Measurements from ENCODE around the gene ADAR.

ADAR gene

DNA sequence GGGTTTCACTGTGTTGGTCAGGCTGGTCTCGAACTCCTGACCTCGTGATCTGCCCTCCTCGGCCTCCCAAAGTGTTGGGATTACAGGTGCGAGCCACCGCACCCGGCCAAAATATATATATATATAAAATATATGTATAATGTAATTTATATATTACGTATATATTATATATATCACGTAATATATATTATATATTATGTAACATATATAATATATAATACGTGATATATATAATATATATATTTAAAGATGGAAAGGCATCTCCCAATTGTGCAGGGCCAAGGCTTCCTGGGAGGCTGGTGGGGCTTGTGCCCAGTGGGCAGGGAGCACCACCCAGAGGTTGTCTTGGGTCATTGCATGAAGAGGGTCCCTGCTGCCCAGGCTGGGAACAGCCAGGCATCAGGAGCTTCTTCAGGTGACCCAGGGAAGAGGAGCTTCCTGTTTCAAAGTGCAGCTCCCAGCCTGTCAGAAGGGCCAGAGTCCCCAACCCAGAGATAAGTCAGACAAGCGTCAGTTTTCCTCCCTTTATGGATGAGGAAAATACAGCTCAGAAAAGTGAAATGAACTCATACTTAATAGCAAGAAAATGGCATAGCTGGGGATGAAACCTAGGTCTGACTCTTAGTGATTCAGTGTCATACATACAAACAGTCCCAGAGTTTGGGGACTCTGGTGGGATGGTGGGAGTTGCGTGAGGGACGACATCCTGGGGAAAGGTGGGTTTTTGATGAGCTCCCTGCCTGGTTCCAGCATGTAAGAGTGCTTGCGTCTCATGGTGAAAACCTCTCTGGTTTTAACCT, 61.5 kb downstream of the ADAR start:
- Histone ChIP-seq H2AK5ac (ENCODE audit: low read length) (no peak overlapping the region), H3K4ac (ENCODE audit: low read depth, low read length) (no peak overlapping the region), H4K91ac (ENCODE audit: low read depth, low read length) (no peak overlapping the region), H2BK12ac (ENCODE audit: low read length) (no peak overlapping the region), H3K4me2 (ENCODE audit: low read length) (no peak overlapping the region), H3K18ac (ENCODE audit: low read length) (no peak overlapping the region), H3K9ac (ENCODE audit: low read length) (no peak overlapping the region), H3K14ac (ENCODE audit: low read length) (no peak overlapping the region), H2BK120ac (ENCODE audit: insufficient read depth, low read length, poor library complexity) (no peak overlapping the region), H3K27me3 (ENCODE audit: insufficient read depth, low read length) (no peaks in the 10 kb centered on the region), H3K9me3 (ENCODE audit: insufficient read depth, low read depth, low read length) (peaks cover 2% of the 10 kb centered on the region), H3K4me3 (ENCODE audit: low read depth, low read length) (no peak overlapping the region), H2AFZ (ENCODE audit: insufficient read depth, low read length, poor library complexity) (no peak overlapping the region), H3K4me1 (ENCODE audit: control insufficient read depth in 1 of 2, insufficient read depth in 2 of 2, low read length in 2 of 2) (no peaks in the 10 kb centered on the region), H4K12ac (ENCODE audit: low read depth, low read length) (no peak overlapping the region), H4K8ac (ENCODE audit: low read depth, low read length) (no peak overlapping the region), H3K23ac (ENCODE audit: low read length) (no peak overlapping the region), H2BK5ac (ENCODE audit: low read depth, low read length, poor library complexity) (no peak overlapping the region), H3K79me1 (ENCODE audit: low read length) (no peaks in the 10 kb centered on the region), H3K27ac (ENCODE audit: low read depth, low read length) (no peak overlapping the region), H3K36me3 (ENCODE audit: control insufficient read depth in 1 of 2, insufficient read depth in 2 of 2, low read length in 2 of 2) (peaks cover 21 to 28% of the 10 kb centered on the region in 2 experiments), H3K79me2 (ENCODE audit: control insufficient read depth, insufficient read depth, low read length, poor library complexity) (no peaks in the 10 kb centered on the region)
- DNase-seq, result peak; percentile 43 to 69
- WGBS (ENCODE audit: extremely low coverage, insufficient coverage, insufficient read length), result no CpG with 5 or more reads among the region's 13 CpGs

DNA sequence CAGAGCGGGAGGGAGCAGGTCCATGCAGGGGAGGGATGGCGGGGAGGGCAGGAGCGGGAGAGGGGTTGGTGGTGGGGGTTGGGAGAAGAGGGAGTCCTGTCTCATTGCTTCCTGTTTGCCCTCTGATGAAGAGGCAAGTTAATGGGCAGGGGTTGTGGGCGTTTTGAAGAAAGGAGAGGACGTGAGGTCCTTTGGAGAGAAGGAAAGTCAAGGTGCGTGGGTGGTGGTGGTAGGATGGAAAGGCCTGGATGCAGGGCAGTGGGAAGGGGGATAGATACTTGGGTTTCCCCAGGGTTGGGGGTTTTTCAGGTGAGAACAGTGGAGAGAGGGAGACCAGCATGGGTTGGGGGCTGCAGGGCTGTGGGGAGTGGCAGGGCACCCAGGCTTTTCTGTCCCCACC, 66.8 kb downstream of the ADAR start:
- H3K79me1 ChIP-seq (ENCODE audit: low read length), result no peaks in the 10 kb centered on the region
- peaks cover 2% of the 10 kb centered on the region for H3K9me3 ChIP-seq (ENCODE audit: insufficient read depth, low read depth, low read length)
- H4K12ac ChIP-seq (ENCODE audit: low read depth, low read length), result no peak overlapping the region
- no peak overlapping the region for H3K4me2 ChIP-seq (ENCODE audit: low read length)
- H4K8ac ChIP-seq (ENCODE audit: low read depth, low read length), result no peak overlapping the region
- no peak overlapping the region for H3K9ac ChIP-seq (ENCODE audit: low read length)
- H3K18ac ChIP-seq (ENCODE audit: low read length), result no peak overlapping the region
- no peaks in the 10 kb centered on the region for H3K4me1 ChIP-seq (ENCODE audit: control insufficient read depth in 1 of 2, insufficient read depth in 2 of 2, low read length in 2 of 2)
- H3K27ac ChIP-seq (ENCODE audit: low read depth, low read length), result no peak overlapping the region
- H2AK5ac ChIP-seq (ENCODE audit: low read length), result no peak overlapping the region
- DNase-seq, result no peak
- H3K36me3 ChIP-seq (ENCODE audit: control insufficient read depth in 1 of 2, insufficient read depth in 2 of 2, low read length in 2 of 2), result no peaks in the 10 kb centered on the region
- H2BK5ac ChIP-seq (ENCODE audit: low read depth, low read length, poor library complexity), result no peak overlapping the region
- H4K91ac ChIP-seq (ENCODE audit: low read depth, low read length), result no peak overlapping the region
- H3K4me3 ChIP-seq (ENCODE audit: low read depth, low read length), result no peak overlapping the region
- WGBS (ENCODE audit: extremely low coverage, insufficient coverage, insufficient read length), result no CpG with 5 or more reads among the region's 6 CpGs
- H2BK120ac ChIP-seq (ENCODE audit: insufficient read depth, low read length, poor library complexity), result no peak overlapping the region
- H2AFZ ChIP-seq (ENCODE audit: insufficient read depth, low read length, poor library complexity), result no peak overlapping the region
- H3K4ac ChIP-seq (ENCODE audit: low read depth, low read length), result no peak overlapping the region
- no peaks in the 10 kb centered on the region for H3K79me2 ChIP-seq (ENCODE audit: control insufficient read depth, insufficient read depth, low read length, poor library complexity)
- H3K14ac ChIP-seq (ENCODE audit: low read length), result no peak overlapping the region
- no peak overlapping the region for H3K23ac ChIP-seq (ENCODE audit: low read length)
- H3K27me3 ChIP-seq (ENCODE audit: insufficient read depth, low read length), result no peaks in the 10 kb centered on the region
- no peak overlapping the region for H2BK12ac ChIP-seq (ENCODE audit: low read length)

DNA sequence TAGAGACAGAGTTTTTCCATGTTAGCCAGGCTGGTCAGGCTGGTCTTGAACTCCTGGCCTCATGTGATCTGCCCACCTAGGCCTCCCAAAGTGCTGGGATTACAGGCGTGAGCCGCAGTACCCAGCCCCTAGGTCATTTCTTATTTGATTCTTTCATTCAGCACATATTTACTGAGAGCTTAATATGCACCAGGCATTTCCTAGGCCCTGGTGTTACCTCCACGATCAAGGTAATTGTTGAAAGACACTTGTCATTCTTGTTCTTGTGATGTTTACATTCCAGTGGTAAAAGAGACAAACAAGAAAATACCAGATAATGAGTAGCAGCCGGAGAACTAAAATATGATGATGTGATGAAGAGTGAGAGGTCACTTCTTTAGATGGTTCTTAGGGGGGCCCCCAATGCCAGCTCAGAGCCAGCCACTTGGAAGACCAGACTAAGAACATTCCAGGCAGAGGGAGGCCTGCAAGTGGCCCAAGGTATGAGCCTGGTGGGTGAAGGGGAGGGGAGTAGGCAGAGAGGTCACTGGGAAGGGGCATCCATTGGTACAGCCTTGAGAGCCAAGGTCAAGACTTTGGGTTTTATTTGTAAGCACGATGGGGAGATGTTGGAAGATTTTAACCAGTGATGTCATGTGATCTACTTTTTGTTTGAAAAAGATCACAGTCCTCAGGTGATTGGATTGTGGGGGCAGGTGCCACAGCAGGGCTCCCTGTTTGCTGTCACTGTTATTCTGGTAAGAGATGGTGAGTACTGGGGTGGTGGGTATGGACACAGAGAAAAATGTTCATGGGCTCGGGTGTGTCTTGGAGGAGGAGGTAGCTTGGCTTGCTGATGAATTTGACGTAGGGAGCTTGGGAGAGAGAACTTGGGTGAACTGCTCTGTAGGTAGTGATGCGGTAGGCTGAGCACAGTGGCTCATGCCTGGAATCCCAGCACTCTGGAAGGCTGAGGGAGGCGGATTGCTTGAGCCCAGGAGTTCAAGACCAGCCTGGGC, 68.2 kb downstream of the ADAR start:
- H3K27ac ChIP-seq (ENCODE audit: low read depth, low read length), result no peak overlapping the region
- no peak overlapping the region for H3K18ac ChIP-seq (ENCODE audit: low read length)
- no peak overlapping the region for H3K9ac ChIP-seq (ENCODE audit: low read length)
- H2AK5ac ChIP-seq (ENCODE audit: low read length), result no peak overlapping the region
- H3K4me2 ChIP-seq (ENCODE audit: low read length), result no peak overlapping the region
- peak in 1 of 2 donors; percentile 44 for DNase-seq
- no peaks in the 10 kb centered on the region for H3K36me3 ChIP-seq (ENCODE audit: control insufficient read depth in 1 of 2, insufficient read depth in 2 of 2, low read length in 2 of 2)
- no peak overlapping the region for H3K4ac ChIP-seq (ENCODE audit: low read depth, low read length)
- no peaks in the 10 kb centered on the region for H3K27me3 ChIP-seq (ENCODE audit: insufficient read depth, low read length)
- no peaks in the 10 kb centered on the region for H3K79me1 ChIP-seq (ENCODE audit: low read length)
- H2AFZ ChIP-seq (ENCODE audit: insufficient read depth, low read length, poor library complexity), result no peak overlapping the region
- no peaks in the 10 kb centered on the region for H3K4me1 ChIP-seq (ENCODE audit: control insufficient read depth in 1 of 2, insufficient read depth in 2 of 2, low read length in 2 of 2)
- no peak overlapping the region for H4K8ac ChIP-seq (ENCODE audit: low read depth, low read length)
- H2BK5ac ChIP-seq (ENCODE audit: low read depth, low read length, poor library complexity), result no peak overlapping the region
- no peak overlapping the region for H4K12ac ChIP-seq (ENCODE audit: low read depth, low read length)
- no CpG with 5 or more reads among the region's 9 CpGs for WGBS (ENCODE audit: extremely low coverage, insufficient coverage, insufficient read length)
- H4K91ac ChIP-seq (ENCODE audit: low read depth, low read length), result no peak overlapping the region
- peaks cover 6% of the 10 kb centered on the region for H3K9me3 ChIP-seq (ENCODE audit: insufficient read depth, low read depth, low read length)
- no peak overlapping the region for H3K23ac ChIP-seq (ENCODE audit: low read length)
- no peak overlapping the region for H2BK120ac ChIP-seq (ENCODE audit: insufficient read depth, low read length, poor library complexity)
- H3K14ac ChIP-seq (ENCODE audit: low read length), result no peak overlapping the region
- H2BK12ac ChIP-seq (ENCODE audit: low read length), result no peak overlapping the region
- no peaks in the 10 kb centered on the region for H3K79me2 ChIP-seq (ENCODE audit: control insufficient read depth, insufficient read depth, low read length, poor library complexity)
- H3K4me3 ChIP-seq (ENCODE audit: low read depth, low read length), result no peak overlapping the region

DNA sequence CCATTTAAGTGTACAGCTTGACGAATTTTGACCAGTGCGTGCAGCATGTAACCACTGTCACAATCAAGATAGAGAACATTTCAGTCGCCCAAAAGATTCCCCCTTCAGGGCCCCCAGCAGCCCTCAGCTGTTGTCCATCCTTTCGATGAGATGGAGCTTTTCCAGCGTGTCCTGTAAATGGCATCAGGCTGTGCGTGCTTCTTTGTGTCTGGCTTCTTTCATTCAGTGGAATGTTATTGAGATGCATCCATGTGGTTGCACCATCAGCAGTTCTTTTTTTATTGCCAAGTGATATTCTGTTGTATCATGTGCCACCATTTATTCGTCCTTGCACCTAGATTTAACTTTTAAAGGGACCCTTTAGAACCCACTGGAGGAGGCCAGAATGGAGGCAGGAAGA, 71.4 kb downstream of the ADAR start:
- Histone ChIP-seq H3K27ac (ENCODE audit: low read depth, low read length) (no peak overlapping the region), H3K9me3 (ENCODE audit: insufficient read depth, low read depth, low read length) (peaks cover 8% of the 10 kb centered on the region), H3K4me1 (ENCODE audit: control insufficient read depth in 1 of 2, insufficient read depth in 2 of 2, low read length in 2 of 2) (no peaks in the 10 kb centered on the region), H4K8ac (ENCODE audit: low read depth, low read length) (no peak overlapping the region), H3K23ac (ENCODE audit: low read length) (no peak overlapping the region), H3K4me2 (ENCODE audit: low read length) (no peak overlapping the region), H3K36me3 (ENCODE audit: control insufficient read depth in 1 of 2, insufficient read depth in 2 of 2, low read length in 2 of 2) (no peaks in the 10 kb centered on the region), H2BK12ac (ENCODE audit: low read length) (no peak overlapping the region), H3K9ac (ENCODE audit: low read length) (no peak overlapping the region), H3K14ac (ENCODE audit: low read length) (no peak overlapping the region), H3K27me3 (ENCODE audit: insufficient read depth, low read length) (no peaks in the 10 kb centered on the region), H2BK5ac (ENCODE audit: low read depth, low read length, poor library complexity) (no peak overlapping the region), H3K79me1 (ENCODE audit: low read length) (no peaks in the 10 kb centered on the region), H3K4ac (ENCODE audit: low read depth, low read length) (no peak overlapping the region), H3K79me2 (ENCODE audit: control insufficient read depth, insufficient read depth, low read length, poor library complexity) (no peaks in the 10 kb centered on the region), H2AK5ac (ENCODE audit: low read length) (no peak overlapping the region), H2AFZ (ENCODE audit: insufficient read depth, low read length, poor library complexity) (no peak overlapping the region), H3K18ac (ENCODE audit: low read length) (no peak overlapping the region), H3K4me3 (ENCODE audit: low read depth, low read length) (no peak overlapping the region), H2BK120ac (ENCODE audit: insufficient read depth, low read length, poor library complexity) (no peak overlapping the region), H4K91ac (ENCODE audit: low read depth, low read length) (no peak overlapping the region), H4K12ac (ENCODE audit: low read depth, low read length) (no peak overlapping the region)
- no peak for DNase-seq
- WGBS (ENCODE audit: extremely low coverage, insufficient coverage, insufficient read length), result no CpG with 5 or more reads among the region's 7 CpGs

Measured in trophoblast cell (in vitro differentiated cells and primary cell).